Right kidney (tissue), 9 donors: ENCODE results near the gene KLC3.
"Not testable (repeated sequence)": the region's sequence is repeated elsewhere in the genome, so short reads cannot be mapped to it uniquely, and the experiment has no call there.

Source experiments
- DNase-seq: peaks from one replicate; pipeline ENCODE4 v3.0.0-alpha.2; 2016
- long read RNA-seq, 8 donors: transcript quantifications; one replicate each; lab custom pipeline, GENCODE V29; 2026

KLC3 gene
- long read RNA-seq, donor 1: 0 reads
- long read RNA-seq, donor 2, partial matches to known transcripts: 0 of 1 reads
- long read RNA-seq, donor 2, other reads (novel, unspliced or antisense): 0 of 1 reads
- long read RNA-seq, donor 3: 0 reads
- long read RNA-seq, donor 4: 0 reads
- long read RNA-seq, donor 5, partial matches to known transcripts: 0 of 3 reads
- long read RNA-seq, donor 5, other reads (novel, unspliced or antisense): 0 of 3 reads
- long read RNA-seq, donor 6, partial matches to known transcripts: 0 of 1 reads
- long read RNA-seq, donor 6, other reads (novel, unspliced or antisense): 0 of 1 reads
- long read RNA-seq, donor 7: 0 reads
- long read RNA-seq, donor 8: 0 reads

DNA sequence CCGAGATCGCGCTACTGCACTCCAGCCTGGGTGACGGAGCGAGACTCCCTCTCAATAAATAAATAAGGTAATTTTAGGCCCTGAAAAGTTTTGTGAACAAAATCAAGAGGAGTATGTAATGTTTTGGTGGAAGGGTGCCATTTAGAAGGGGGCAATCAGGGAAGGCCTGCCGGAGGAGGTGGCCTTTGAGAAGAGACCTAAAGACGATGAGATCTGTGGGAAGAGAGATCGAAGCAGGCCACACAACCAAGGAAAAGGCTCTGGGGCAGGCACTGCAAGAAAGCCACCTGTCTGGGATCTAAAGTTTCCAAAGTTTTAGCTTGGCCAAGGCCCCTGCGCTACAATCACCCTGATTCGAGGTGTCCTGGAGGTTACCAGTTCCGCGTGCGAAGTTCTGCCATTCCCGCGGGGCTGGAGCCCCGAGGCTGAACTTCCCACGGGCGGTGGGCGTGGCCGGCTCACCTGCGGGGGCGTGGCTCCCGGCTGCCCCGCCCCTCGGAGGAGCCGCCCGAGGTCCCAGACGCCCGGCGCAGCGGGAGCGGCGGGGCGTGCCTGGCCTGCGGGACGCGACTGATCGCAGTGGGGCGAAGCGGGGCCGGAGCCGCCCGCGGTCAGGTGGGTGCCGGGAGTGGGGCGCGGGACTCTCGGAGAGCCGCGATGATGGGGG is at the start of gene KLC3:
TSS of gene KLC3 (plus strand) at position 519 of the 667 bp plus-strand sequence. CDS start 4,792 bp downstream, outside the sequence.
- DNase-seq: peak; percentile 63

DNA sequence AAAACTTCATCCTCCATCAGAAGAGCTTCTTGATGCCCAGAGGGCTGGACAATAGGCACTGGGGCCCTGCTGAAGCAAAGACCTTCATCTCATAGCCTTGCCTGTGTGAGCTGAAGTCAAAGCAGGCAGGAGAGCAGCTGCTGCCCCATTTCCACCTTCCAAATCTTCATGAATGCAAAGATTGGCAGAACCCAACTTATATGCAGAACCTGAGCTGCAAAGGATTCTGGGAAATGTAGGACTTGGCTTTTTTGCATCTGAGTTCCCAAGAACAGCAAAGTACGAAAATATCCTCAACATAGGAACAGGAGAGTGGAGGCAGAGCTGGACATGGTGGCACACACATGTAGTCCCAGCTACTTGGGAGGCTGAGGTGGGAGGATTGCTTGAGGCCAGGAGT is 48.7 kb upstream of the KLC3 start:
- DNase-seq: no peak

DNA sequence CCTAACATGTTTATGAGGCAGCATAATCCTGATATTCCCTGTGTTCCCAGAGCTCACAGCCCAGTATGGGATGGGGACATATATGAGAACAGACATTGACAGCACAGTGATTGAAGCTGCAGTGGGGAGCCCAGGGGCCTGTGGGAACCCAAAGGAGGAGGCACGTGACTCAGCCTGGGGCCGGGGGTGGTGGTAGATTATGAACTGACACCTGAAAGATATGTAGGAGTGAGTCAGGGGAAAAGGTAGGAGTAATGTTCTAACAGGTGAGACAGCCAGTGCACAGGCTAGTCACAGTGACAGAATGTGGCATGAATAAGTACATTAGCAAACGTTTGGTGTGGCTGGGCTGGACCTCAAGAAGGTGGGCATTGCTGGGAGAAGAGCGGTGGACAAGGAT is 46.9 kb upstream of the KLC3 start:
- DNase-seq: no peak

DNA sequence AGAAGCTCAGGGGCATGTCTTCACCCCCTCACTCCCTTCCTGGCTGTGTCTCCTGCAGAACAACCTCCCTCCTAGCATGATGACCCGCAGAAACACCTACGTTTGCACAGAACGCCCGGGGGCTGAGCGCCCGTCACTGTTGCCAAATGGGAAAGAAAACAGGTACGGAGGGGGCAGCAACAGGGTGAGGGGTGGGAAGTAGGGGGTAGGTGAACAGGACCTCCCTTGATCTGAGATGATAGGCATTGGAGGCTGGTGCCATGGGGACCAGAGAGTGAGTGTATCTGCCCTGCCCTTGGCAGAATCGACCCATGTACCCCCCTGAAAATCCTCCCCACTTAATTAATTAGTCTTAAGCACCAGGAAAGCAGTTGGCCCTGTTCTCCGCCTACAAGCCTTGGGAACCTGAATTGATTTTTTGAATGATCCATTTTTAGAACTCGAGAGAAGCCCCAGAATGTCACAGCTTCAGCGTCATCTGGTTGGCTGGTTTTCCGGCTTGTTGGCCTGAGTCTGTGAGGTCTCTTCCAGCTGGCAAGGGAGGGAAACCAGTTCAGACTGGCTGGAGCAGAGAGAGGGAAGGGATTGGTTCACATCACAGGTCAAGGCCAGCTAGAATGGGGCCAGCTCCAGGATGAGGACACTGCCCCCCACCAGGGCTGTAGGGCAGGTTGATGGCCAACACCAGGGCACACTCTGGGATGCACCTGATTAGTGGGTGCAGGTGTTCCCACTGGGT is 46.1 kb upstream of the KLC3 start:
- DNase-seq: no peak

DNA sequence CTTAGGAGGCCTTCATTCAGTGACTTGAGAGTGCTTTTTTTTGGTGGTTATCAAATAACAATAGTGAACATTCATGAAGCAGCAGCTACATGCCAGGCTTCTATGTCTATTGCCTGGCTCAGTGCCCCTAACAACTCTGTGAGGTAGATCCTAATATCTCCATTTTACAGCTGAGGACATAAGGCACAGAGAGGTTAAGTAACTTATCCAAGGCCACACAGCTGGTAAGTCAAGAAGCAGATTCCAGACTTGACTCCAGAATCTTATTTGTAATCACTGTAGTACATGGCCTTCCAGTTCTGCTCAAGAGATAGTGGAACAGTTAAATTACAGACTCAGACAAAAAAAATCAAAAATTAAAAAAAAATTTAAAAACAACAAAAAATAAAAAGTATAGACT is 44.7 kb upstream of the KLC3 start:
- DNase-seq: no peak

DNA sequence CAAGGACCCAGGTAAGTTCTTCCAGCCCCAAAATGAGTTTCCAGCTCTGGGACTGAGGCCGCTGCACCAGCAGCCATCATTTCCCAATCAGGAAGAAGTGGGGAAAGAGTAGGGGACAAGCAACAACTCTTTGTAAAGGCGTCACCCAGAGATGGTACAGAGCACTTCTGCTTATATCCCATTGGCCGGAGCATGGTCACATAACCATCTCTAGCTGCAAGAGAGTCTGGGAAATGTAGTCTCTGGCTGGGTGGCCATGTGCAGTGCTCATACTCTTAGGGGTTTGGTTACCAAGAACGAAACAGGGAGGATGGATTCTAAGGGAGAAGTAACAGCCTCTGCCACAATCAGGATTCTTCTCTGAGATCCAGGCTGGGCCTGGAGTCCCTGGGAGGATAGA is 44.2 kb upstream of the KLC3 start:
- DNase-seq: no peak

DNA sequence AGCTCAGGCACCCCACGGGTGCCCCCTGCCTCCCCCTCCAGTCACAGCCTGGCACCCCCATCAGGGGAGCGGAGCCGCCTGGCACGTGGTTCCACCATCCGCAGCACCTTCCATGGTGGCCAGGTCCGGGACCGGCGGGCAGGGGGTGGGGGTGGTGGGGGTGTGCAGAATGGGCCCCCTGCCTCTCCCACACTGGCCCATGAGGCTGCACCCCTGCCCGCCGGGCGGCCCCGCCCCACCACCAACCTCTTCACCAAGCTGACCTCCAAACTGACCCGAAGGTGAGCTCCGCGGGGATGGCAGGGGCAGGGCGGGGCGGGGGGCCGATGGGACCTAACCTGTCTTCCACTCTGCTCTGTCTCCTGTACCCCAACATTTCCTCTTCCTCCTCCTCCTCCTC is 42.9 kb upstream of the KLC3 start:
- no peak for DNase-seq

DNA sequence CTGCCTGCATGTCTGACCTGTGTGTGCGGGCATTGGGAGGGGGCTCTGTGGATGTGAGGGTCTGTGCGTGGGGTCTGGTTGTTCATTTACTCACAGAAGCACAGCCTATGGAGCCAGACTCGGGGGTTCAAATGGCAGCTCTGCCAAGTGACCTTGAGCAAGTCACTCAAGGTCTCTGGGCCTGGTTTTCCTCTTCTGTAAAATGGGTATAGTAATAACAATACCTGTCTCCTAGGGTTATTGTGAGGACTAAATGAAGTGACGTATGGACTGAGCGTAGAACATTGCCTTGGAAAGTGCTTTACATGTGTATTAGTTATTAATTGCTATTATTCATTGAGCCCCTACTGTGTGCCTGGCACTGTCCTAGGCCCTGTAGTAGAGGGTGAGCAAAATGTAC is 42.3 kb upstream of the KLC3 start:
- DNase-seq: no peak

DNA sequence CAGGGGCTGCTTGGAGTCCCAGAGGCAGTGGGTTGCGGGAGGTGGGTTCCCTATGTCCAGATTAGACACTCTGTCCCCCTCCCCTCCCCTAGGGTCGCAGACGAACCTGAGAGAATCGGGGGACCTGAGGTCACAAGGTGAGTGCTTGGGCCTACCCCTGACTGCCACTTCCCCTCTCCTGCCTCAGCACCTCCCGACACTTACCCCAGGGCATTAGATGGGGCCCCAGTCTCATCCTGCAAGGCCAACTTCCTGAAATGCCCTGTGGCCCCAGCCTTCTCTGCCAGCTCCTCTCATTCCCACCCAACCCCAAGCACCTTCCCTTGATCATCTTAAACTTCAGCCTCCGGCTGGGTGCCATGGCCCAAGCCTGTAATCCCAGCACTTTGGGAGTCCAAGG is 40.8 kb upstream of the KLC3 start:
- no peak for DNase-seq

DNA sequence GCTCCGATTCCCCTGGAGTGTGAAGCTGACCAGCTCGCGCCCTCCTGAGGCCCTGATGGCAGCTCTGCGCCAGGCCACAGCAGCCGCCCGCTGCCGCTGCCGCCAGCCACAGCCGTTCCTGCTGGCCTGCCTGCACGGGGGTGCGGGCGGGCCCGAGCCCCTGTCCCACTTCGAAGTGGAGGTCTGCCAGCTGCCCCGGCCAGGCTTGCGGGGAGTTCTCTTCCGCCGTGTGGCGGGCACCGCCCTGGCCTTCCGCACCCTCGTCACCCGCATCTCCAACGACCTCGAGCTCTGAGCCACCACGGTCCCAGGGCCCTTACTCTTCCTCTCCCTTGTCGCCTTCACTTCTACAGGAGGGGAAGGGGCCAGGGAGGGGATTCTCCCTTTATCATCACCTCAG is 38.1 kb upstream of the KLC3 start:
- no peak for DNase-seq

DNA sequence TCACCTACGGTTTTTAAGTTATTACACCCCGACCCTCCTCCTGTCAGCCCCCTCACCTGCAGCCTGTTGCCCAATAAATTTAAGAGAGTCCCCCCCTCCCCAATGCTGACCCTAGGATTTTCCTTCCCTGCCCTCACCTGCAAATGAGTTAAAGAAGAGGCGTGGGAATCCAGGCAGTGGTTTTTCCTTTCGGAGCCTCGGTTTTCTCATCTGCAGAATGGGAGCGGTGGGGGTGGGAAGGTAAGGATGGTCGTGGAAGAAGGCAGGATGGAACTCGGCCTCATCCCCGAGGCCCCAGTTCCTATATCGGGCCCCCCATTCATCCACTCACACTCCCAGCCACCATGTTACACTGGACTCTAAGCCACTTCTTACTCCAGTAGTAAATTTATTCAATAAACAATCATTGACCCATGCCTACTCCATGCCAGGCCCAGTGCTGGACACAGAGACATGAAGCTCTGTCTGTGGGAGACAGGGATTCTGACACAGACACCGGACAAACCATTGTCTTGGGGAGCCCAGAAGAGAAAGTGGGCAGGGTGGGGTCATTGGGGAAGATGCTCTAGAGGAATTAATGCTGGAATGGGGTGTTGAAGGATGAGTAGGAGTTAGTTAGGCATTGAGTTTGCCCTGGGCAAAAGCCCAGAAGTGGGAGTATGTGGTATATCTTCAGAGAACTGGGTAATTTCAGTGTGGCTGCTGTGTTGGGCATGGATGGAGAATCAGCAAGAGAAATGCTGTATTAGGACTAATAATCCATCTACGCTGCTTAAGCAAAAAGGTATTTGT is 37.1 kb upstream of the KLC3 start:
- no peak for DNase-seq

DNA sequence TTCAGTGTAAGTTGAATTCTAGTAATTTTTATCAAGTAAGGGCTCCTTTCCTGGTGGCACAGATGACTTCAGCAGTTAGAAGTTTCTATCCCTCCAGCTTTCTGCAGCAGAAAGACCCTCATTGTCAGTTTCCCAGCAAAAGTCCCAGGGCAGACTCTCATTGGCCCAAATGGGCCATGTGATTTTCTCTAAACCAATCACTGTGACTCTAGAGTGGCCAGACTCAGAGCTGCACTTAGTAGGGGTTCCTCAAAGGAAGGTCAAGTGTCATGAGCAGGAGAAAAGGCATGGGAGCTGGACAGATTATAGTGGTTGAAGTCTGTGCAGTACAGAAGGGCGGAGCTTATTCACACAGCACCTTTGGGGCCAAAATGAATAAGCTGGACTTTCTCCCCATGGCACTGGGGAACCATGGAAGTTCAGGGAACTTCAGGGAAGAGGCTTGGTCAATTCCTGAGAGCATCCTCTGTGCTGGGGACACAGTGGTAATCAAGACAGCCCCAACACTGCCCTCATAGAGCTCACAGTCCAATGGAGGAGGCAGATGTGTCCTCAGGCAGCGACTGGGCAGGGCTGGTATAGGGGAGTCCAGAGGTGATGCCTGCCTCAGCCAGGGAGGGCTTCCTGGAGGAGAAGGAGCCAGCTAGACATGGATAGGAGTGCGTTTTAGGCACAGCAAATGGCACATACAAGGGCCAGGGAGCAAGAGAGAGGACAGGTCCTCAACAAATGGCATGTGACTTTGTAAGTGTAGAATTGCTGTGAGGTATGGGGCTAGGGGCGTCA is 36.2 kb upstream of the KLC3 start:
- DNase-seq: no peak

DNA sequence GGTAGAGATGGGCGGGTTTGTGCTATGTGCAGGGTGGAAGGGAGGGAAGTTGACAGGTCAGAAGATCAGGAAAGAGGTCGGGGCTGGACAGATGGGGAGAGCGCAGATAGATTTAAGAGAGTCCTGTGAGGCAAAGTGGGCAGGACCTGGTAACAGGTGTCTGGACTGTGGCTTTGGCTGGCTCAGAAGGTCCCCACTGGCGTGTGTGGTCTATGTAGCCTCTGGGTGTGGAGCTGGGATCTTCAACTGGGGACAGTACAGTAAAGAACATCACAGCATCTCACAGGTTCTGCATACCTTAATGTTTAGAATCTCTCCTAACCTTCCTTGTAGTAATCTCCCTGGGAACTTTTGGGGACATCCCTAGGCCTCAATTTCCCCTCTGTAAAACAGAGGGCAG is 35.5 kb upstream of the KLC3 start:
- DNase-seq: no peak

DNA sequence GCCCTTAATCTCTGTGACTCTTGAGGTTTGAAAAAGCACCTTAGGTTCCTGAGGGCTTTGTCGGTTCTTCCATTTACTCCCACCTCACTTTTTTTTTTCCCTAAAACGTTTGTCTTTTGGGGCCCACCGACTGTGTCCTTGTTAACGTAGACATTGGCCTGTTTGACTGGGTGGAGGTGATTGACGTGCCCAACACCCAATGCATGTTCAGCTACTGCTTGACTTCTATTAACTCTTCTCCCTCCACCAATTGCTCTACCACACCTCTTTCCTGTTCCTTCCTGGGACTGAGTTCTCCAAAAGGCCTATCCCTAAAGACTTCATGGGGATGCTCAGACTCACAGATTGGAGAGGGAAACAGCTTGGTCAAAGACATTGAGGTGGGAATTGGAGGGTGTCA is 35.1 kb upstream of the KLC3 start:
- no peak for DNase-seq

DNA sequence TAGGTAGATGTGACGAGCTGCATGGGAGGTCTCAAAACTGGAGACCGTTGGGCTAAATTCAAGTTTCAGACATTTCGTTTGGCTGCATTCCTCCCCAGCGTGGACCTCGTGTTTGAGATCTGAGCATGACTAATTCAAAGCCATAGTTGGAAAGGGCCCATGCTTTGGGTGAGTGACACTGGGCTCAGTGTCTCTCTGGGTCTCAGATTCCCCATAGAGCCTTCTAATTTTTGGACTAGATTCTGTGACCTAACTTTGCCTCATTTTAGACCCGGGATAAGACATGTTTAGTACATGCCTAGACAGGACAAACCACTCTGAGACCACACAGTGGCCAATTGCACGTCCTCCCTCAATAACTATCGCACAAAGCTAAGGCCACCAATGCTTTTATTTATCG is 34.5 kb upstream of the KLC3 start:
- no peak for DNase-seq

DNA sequence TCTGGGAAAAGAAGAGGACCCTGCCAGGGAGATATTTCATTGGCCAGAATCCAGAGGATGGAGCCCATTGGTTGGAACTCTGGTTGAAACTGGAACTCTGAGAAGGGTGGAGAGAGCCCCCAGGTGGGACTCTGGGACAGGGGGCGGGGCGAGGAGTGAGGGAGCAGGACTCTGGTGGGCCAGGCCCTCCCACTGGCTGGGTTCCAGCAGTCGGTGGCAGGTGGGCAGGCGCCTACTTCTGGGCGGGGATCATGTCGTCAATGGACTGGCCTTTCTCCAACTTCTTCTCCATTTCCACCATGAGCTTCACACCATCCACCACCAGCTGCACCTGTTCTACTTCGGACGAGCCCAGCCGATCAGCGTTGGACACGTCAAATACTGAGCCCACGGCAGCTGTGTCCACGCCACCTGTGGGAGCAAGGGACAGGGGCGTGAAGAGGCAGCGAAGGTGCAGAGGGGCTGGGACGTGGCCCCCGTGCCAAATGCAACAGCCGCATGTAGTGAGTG is 34.0 kb upstream of the KLC3 start:
- DNase-seq: peak; percentile 22

DNA sequence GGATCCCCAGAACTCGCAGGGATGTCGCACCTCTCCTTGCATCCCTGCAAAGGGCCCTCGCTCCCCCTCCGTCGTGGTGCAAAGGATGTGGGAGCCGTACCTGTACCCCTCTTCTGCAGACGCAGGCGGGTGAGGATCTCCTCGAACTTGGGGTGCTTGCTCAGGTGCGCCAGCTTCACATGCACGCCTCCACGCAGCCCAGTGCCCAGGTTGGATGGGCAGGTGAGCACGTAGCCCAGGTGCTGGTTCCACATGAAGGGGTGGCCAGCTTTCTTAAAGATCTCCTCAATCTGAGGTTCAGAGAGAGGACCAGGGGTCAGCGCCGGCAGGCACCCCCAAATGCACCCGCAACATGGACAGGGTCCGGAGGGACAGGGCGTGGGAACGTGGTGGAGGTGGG is 33.2 kb upstream of the KLC3 start:
- DNase-seq: no peak

DNA sequence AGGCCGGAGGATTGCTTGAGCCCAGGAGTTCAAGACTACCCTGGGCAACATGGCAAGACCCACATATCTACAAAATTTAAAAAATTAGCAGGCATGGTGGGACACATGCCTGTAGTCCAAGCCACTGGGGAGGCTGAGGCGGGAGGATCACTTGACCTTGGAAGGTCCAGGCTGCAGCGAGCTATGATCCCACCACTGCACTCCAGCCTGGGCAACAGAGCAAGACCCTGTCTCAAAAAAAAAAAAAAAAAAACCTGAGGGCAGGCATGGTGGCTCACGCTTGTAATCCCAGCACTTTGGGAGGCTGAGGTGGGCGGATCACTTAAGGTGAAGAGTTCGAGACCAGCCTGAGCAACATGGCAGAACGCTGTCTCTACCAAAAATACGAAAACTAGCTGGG is 31.2 kb upstream of the KLC3 start:
- not testable (repeated sequence) for DNase-seq

DNA sequence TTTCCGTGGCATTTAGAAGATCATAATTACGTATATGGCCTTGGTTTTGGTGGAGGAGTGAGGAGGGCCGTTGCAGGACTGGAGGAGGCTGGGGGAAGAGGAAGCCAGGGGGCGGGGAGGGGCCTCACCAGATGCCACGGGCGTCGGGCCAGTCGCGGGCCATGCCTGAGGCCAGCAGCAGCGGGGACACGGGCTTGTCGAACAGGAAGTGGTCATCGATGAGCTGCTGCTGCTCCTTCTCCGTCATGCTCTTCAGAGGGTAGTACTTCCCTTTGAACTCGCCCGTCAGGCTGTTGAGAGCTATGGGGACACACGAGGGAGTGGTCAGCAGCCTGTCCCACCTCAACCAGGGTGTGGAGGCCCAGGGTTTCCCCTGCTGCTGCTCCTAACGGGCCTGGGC is 28.9 kb upstream of the KLC3 start:
- no peak for DNase-seq

DNA sequence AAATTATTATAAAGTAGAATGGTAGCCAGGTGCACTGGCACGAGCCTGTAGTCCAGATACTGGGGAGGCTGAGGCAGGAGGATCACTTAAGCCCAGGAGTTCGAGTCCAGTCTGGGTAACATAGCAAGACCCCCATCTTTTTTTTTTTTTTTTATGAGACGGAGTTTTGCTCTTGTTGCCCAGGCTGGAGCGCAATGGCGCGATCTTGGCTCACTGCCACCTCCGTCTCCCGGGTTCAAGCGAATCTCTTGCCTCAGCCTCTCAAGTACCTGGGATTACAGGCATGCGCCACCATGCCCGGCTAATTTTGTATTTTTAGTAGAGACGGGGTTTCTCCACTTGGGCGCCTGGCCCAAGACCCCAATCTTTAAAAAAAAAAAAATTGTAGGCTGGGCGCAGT is 28.3 kb upstream of the KLC3 start:
- DNase-seq: not testable (repeated sequence)

DNA sequence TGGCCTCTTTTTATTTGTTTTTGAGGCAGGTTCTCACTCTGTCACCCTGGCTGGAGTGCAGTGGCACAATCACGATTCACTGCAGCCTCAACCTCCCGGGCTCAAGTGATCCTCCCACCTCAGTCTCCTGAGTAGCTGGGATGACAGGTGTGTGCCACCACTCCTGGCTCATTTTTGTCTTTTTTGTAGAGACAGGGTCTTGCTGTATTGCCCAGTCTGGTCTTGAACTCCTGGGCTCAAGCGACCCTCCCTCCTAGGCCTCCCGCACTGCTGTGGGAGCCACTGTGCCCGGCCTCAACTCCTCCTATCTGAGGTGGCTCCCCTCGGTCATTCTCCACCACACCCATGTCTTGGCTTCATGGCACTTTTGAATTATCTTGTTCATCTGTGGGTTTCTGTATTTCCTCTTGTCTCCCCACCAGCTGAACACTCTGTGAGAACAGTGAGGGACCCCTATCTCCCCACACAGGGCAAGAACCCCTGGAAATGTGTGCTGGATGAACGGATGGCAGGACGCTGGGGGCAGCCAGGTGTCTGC is 25.8 kb upstream of the KLC3 start:
- no peak for DNase-seq
